H1 (cell line): ENCODE measurements around the gene TNFRSF14. TPM values are rescaled to one million over a fixed set of nuclear protein-coding genes. Genes with fewer than 3 reads are reported as not detected.
"Not testable (repeated sequence)": the region's sequence is repeated elsewhere in the genome, so short reads cannot be mapped to it uniquely, and the experiment has no call there.

Experiments
- CTCF ChIA-PET: fragments of 300-600 bp; sonication (Branson Sonifier 250); formaldehyde crosslinking; loops from one replicate; lab custom pipeline; 2021; ENCODE audit not compliant: partially characterized antibody; lab: Charles Lee
- POLR2A ChIA-PET: fragments of 300-600 bp; sonication (Branson Sonifier 250); formaldehyde crosslinking; loops from one replicate; lab custom pipeline; 2021; ENCODE audit warnings: inconsistent platforms; ENCODE audit not compliant: partially characterized antibody; lab: Charles Lee
- DNase-seq, 2 experiments: peaks; one replicate each; pipeline versions ENCODE4 v3.0.0 to v3.0.0-alpha.2; 2010 to 2022; ENCODE audit warnings: low spot score in 2 of 2, low read depth in 1 of 2, mixed read lengths in 1 of 2
- FAIRE-seq: peaks from 2 replicates; lab custom pipeline; 2011; peaks lifted over from hg19 to GRCh38; lab: Jason Lieb, UNC
- H2AFZ ChIP-seq: 2 replicates; pipeline ENCODE4 v1.8.1; 2012; ENCODE audit warnings: low read length, inconsistent platforms
- H2AK5ac ChIP-seq: 2 replicates; pipeline ENCODE4 v1.6.1; 2013; ENCODE audit warnings: low read depth, low read length
- H2BK120ac ChIP-seq: replicated peaks from 2 replicates; pipeline ENCODE3; 2013; ENCODE audit warnings: low read depth, low read length, inconsistent platforms
- H2BK12ac ChIP-seq: 2 replicates; pipeline ENCODE4 v1.6.1; 2013; ENCODE audit warnings: low read depth, low read length
- H2BK15ac ChIP-seq: 2 replicates; pipeline ENCODE4 v1.6.1; 2013; ENCODE audit warnings: low read length
- H2BK20ac ChIP-seq: 2 replicates; pipeline ENCODE4 v1.6.1; 2013; ENCODE audit warnings: low read length
- H2BK5ac ChIP-seq: 2 replicates; pipeline ENCODE4 v1.6.1; 2013; ENCODE audit warnings: low read depth, low read length
- H3K14ac ChIP-seq: 2 replicates; pipeline ENCODE4 v1.6.1; 2013; ENCODE audit warnings: inconsistent platforms; ENCODE audit not compliant: insufficient read length
- H3K18ac ChIP-seq: 2 replicates; pipeline ENCODE4 v1.6.1; 2013; ENCODE audit warnings: low read length; ENCODE audit errors: extremely low read depth
- H3K23ac ChIP-seq: 2 replicates; pipeline ENCODE4 v1.6.1; 2013; ENCODE audit warnings: inconsistent platforms; ENCODE audit not compliant: insufficient read length
- H3K23me2 ChIP-seq: 2 replicates; pipeline ENCODE4 v1.6.1; 2013; ENCODE audit warnings: low read depth, low read length
- H3K27ac ChIP-seq: 2 replicates; pipeline ENCODE4 v1.6.1; 2011; ENCODE audit warnings: low read depth, low read length, inconsistent platforms
- H3K27me3 ChIP-seq, 4 experiments: replicated peaks in 1 of 4; 1 replicate in 1 of 4; 2 replicates in 3 of 4; pipeline versions ENCODE4 v1.6.1 to v1.8.1; 2011 to 2013; ENCODE audit warnings: low read length in 3 of 4, mild to moderate bottlenecking in 3 of 4, inconsistent platforms in 2 of 4, mixed read lengths in 2 of 4, moderate library complexity in 1 of 4; ENCODE audit not compliant: control insufficient read depth in 3 of 4, insufficient read depth in 3 of 4; ENCODE audit errors: extremely low read depth in 1 of 4
- H3K36me3 ChIP-seq, 4 experiments: 2 replicates each; pipeline versions ENCODE4 v1.6.1 to v1.8.1; 2011 to 2013; ENCODE audit warnings: mild to moderate bottlenecking in 4 of 4, low read length in 3 of 4, moderate library complexity in 2 of 4, control low read depth in 1 of 4, inconsistent platforms in 1 of 4; ENCODE audit not compliant: insufficient read depth in 4 of 4, control insufficient read depth in 2 of 4
- H3K4ac ChIP-seq: replicated peaks from 2 replicates; pipeline ENCODE3; 2013; ENCODE audit warnings: low read length, low read depth, mixed read lengths, inconsistent platforms; ENCODE audit not compliant: insufficient read length
- H3K4me1 ChIP-seq, 4 experiments: replicated peaks in 1 of 4; 1 replicate in 1 of 4; 2 replicates in 3 of 4; pipeline versions ENCODE4 v1.6.1 to v1.8.1; 2011 to 2013; ENCODE audit warnings: low read length in 3 of 4, inconsistent platforms in 2 of 4, mixed read lengths in 1 of 4; ENCODE audit not compliant: insufficient read depth in 4 of 4, control insufficient read depth in 3 of 4
- H3K4me2 ChIP-seq, 2 experiments: 2 replicates each; pipeline versions ENCODE4 v1.6.1 to v1.8.1; 2011 to 2013; ENCODE audit warnings: low read depth in 2 of 2, low read length in 2 of 2, control low read depth in 1 of 2, inconsistent platforms in 1 of 2, mild to moderate bottlenecking in 1 of 2; ENCODE audit not compliant: insufficient read depth in 1 of 2
- H3K4me3 ChIP-seq, 4 experiments: fragments of 200-600, 300-600 bp in 1 of 4; sonication (generic), shearing (Covaris generic), sonication (Bioruptor Twin) in 1 of 4; 2 replicates each; pipeline versions ENCODE4 v1.5.1 to v1.8.1; 2011 to 2016; ENCODE audit warnings: low read length in 4 of 4, low read depth in 3 of 4, control low read depth in 2 of 4, inconsistent platforms in 2 of 4, mild to moderate bottlenecking in 2 of 4, mixed read lengths in 1 of 4, moderate library complexity in 1 of 4; ENCODE audit not compliant: insufficient read depth in 2 of 4; ENCODE audit errors: extremely low read depth in 1 of 4
- H3K56ac ChIP-seq: replicated peaks from 2 replicates; pipeline ENCODE3; 2013; ENCODE audit warnings: low read depth, mild to moderate bottlenecking, mixed read lengths, low read length, inconsistent platforms; ENCODE audit not compliant: insufficient read length
- H3K79me1 ChIP-seq: 2 replicates; pipeline ENCODE4 v1.6.1; 2013; ENCODE audit warnings: low read depth, low read length, control low read depth
- H3K79me2 ChIP-seq, 2 experiments: 2 replicates each; pipeline versions ENCODE4 v1.6.1 to v1.8.1; 2012 to 2013; ENCODE audit warnings: low read length in 2 of 2, mild to moderate bottlenecking in 2 of 2, inconsistent platforms in 1 of 2; ENCODE audit not compliant: insufficient read depth in 2 of 2, control insufficient read depth in 1 of 2
- H3K9ac ChIP-seq, 4 experiments: replicated peaks in 1 of 4; 1 replicate in 1 of 4; 2 replicates in 3 of 4; pipeline versions ENCODE4 v1.6.1 to v1.8.1; 2011 to 2013; ENCODE audit warnings: low read depth in 3 of 4, low read length in 3 of 4, control low read depth in 2 of 4, mild to moderate bottlenecking in 2 of 4, moderate library complexity in 2 of 4, inconsistent platforms in 1 of 4; ENCODE audit errors: extremely low read depth in 1 of 4
- H3K9me3 ChIP-seq, 2 experiments: 2 replicates each; pipeline versions ENCODE4 v1.6.1 to v1.8.1; 2012 to 2013; ENCODE audit warnings: mild to moderate bottlenecking in 2 of 2, moderate library complexity in 2 of 2, control low read depth in 1 of 2, inconsistent platforms in 1 of 2, low read depth in 1 of 2, low read length in 1 of 2, mixed read lengths in 1 of 2; ENCODE audit not compliant: insufficient read depth in 2 of 2
- H4K20me1 ChIP-seq, 2 experiments: replicated peaks in 1 of 2; 2 replicates each; pipeline versions ENCODE3 to v1.8.1; 2011 to 2013; ENCODE audit warnings: inconsistent platforms in 2 of 2, low read length in 2 of 2, mild to moderate bottlenecking in 1 of 2; ENCODE audit not compliant: insufficient read depth in 2 of 2, control insufficient read depth in 1 of 2
- H4K5ac ChIP-seq: 2 replicates; pipeline ENCODE4 v1.6.1; 2013; ENCODE audit warnings: low read length, low read depth, mixed read lengths, inconsistent platforms; ENCODE audit not compliant: insufficient read length
- H4K8ac ChIP-seq: 2 replicates; pipeline ENCODE4 v1.8.0; 2013; ENCODE audit warnings: mild to moderate bottlenecking, moderate library complexity, low read length, inconsistent platforms; ENCODE audit not compliant: insufficient read depth; ENCODE audit errors: extremely low read depth
- H4K91ac ChIP-seq: replicated peaks from 2 replicates; pipeline ENCODE3; 2013; ENCODE audit warnings: low read length, mixed read lengths, inconsistent platforms; ENCODE audit not compliant: insufficient read length
- CEBPB ChIP-seq: IDR thresholded peaks from 2 replicates; pipeline ENCODE4 v1.6.1; 2012; ENCODE audit warnings: low read depth, low read length
- KDM1A ChIP-seq: fragments of 200-600, 300-600 bp; sonication (generic); IDR thresholded peaks from 2 replicates; pipeline ENCODE4 v1.7.1; 2016; ENCODE audit warnings: mild to moderate bottlenecking, low read length, borderline replicate concordance
- WGBS, 2 experiments: shearing (Covaris generic) in 1 of 2; methylation state at CpG; one replicate each; pipeline versions ENCODE4 v1.1.6 to v1.1.7; 2013 to 2015; ENCODE audit warnings: low lambda C conversion rate in 2 of 2, mixed read lengths in 2 of 2, inconsistent platforms in 1 of 2, low coverage in 1 of 2, missing lambda C conversion rate in 1 of 2; ENCODE audit not compliant: insufficient replicate concordance in 2 of 2, insufficient coverage in 1 of 2, insufficient read length in 1 of 2; ENCODE audit errors: extremely low coverage in 1 of 2, missing lambda C conversion rate in 1 of 2; 5-methylcytosine and 5-hydroxymethylcytosine counted together
- polyA plus RNA-seq, 7 experiments: library from polyadenylated mRNA; depleted of rRNA in 3 of 7; stranded (reverse) in 5 of 7; unstranded in 2 of 7; fragments of >200 nt in 5 of 7; fragments of 200-250 nt in 2 of 7; gene quantifications; 1 replicate in 5 of 7; 2 replicates in 1 of 7; 4 replicates in 1 of 7; pipeline versions ENCODE4 v1.2.1 to v1.2.3, GENCODE V29; 2011 to 2013; ENCODE audit warnings: missing spikeins in 2 of 7, mixed read lengths in 2 of 7
- total RNA-seq: library from RNA; stranded (reverse); fragmentation: NEBNext Ultra II Directional; extraction: Animal tissue kit (Norgen Biotek cat#: 25700); gene quantifications from 2 replicates; pipeline ENCODE4 v1.2.1, GENCODE V29; 2021

The TNFRSF14 gene
- total and polyA plus RNA-seq, 2 of the 8 experiments (the other 6 are each of a cell fraction or from before 2014, with no cell fraction given) = 0.36 to 0.50 TPM

GRCh38 chr1:2569060-2569459 lies 12.9 kb downstream of the TNFRSF14 start (continued):
- no peak for TF ChIP-seq KDM1A
- TF ChIP-seq CEBPB = no peak

GRCh38 chr1:2569703-2570102 lies 13.5 kb downstream of the TNFRSF14 start:
- H2BK12ac ChIP-seq, H2BK5ac ChIP-seq, H4K20me1 ChIP-seq, H4K91ac ChIP-seq, FAIRE-seq, H2BK20ac ChIP-seq, H3K79me1 ChIP-seq, DNase-seq, H3K4ac ChIP-seq, H3K27me3 ChIP-seq, H3K23me2 ChIP-seq, H3K56ac ChIP-seq, H3K9me3 ChIP-seq, H2BK120ac ChIP-seq, H3K18ac ChIP-seq, H2BK15ac ChIP-seq, H3K14ac ChIP-seq, H3K36me3 ChIP-seq, H3K79me2 ChIP-seq, H3K4me2 ChIP-seq, H3K4me1 ChIP-seq, H2AK5ac ChIP-seq, H3K27ac ChIP-seq, H3K4me3 ChIP-seq, H2AFZ ChIP-seq, POLR2A ChIA-PET, CTCF ChIA-PET, H4K5ac ChIP-seq, H3K23ac ChIP-seq, H3K9ac ChIP-seq, H4K8ac ChIP-seq: not testable (repeated sequence)
- 81% methylated on average over 12 of the region's 13 CpGs; no CpG with 5 or more reads in 1 of the 2 experiments for WGBS, 2 experiments
